GM12878 (cell line): ENCODE data around the gene NCF2. TPM values are rescaled to one million over a fixed set of nuclear protein-coding genes. Genes with fewer than 3 reads are reported as not detected.

Experiments used
- ATAC-seq: fragments of 200-7000 bp; cut with Tn5 transposase; 3 replicates; pipeline ENCODE4 v1.9.1; 2020; ENCODE audit warnings: mild to moderate bottlenecking, moderate library complexity
- BruUV-seq: library from RNA; stranded (reverse); fragments of 400-500 nt; replicated peaks from 2 replicates; lab custom pipeline; 2021; lab: Mats Ljungman, UMichigan
- CTCF ChIA-PET: fragments of 300-600 bp; sonication (Branson Sonifier 250); formaldehyde crosslinking; extraction: SDS; loops from one replicate; lab custom pipeline; 2021; ENCODE audit warnings: inconsistent platforms; lab: Yijun Ruan, JAX
- POLR2A ChIA-PET: fragments of 350-600 bp; formaldehyde crosslinking; extraction: SDS; loops from one replicate; lab custom pipeline; 2021; ENCODE audit warnings: inconsistent platforms; lab: Charles Lee
- RAD21 ChIA-PET: fragments of 300-600 bp; sonication (Branson Sonifier 250); formaldehyde crosslinking; loops from one replicate; lab custom pipeline; 2023; ENCODE audit warnings: antibody characterized with exemption; ENCODE audit not compliant: unreplicated experiment; lab: Charles Lee
- SMC1A ChIA-PET: fragments of 300-600 bp; sonication (Branson Sonifier 250); formaldehyde crosslinking; loops from one replicate; lab custom pipeline; 2023; ENCODE audit not compliant: unreplicated experiment, uncharacterized antibody; lab: Charles Lee
- DNase-seq: peaks from one replicate; pipeline ENCODE4 v3.0.0-alpha.2; 2011; ENCODE audit warnings: low read depth, low spot score
- FAIRE-seq: peaks from 3 replicates; lab custom pipeline; 2011; peaks lifted over from hg19 to GRCh38; lab: Jason Lieb, UNC
- H2AFZ ChIP-seq: 2 replicates; pipeline ENCODE4 v1.6.0; 2011; ENCODE audit warnings: low read depth, low read length, control low read depth; ENCODE audit not compliant: control insufficient read depth
- H3K27ac ChIP-seq: 2 replicates; pipeline ENCODE4 v1.5.1; 2011; ENCODE audit warnings: control low read depth; ENCODE audit not compliant: control insufficient read depth, insufficient read depth
- H3K27me3 ChIP-seq, 2 experiments: replicated peaks in 1 of 2; 2 replicates each; pipeline versions ENCODE4 v1.6.0 to v1.6.1; 2011; ENCODE audit warnings: low read length in 1 of 2; ENCODE audit not compliant: control insufficient read depth in 2 of 2, insufficient read depth in 2 of 2
- H3K36me3 ChIP-seq, 2 experiments: 2 replicates each; pipeline ENCODE4 v1.5.1; 2011; ENCODE audit warnings: low read length in 1 of 2; ENCODE audit not compliant: control insufficient read depth in 2 of 2, insufficient read depth in 2 of 2
- H3K4me1 ChIP-seq: 2 replicates; pipeline ENCODE4 v1.6.1; 2011; ENCODE audit warnings: mild to moderate bottlenecking, low read length, moderate library complexity, mixed read lengths; ENCODE audit not compliant: control insufficient read depth, insufficient read depth
- H3K4me2 ChIP-seq: 2 replicates; pipeline ENCODE4 v1.6.0; 2011; ENCODE audit warnings: control low read depth; ENCODE audit not compliant: control insufficient read depth, insufficient read depth
- H3K4me3 ChIP-seq: fragments of 200-600 bp; sonication (generic); 2 replicates; pipeline ENCODE4 v1.5.1; 2016
- H3K79me2 ChIP-seq: 2 replicates; pipeline ENCODE4 v1.6.0; 2011; ENCODE audit warnings: low read length; ENCODE audit not compliant: control insufficient read depth, insufficient read depth
- H3K9ac ChIP-seq: 2 replicates; pipeline ENCODE4 v1.8.0; 2011; ENCODE audit warnings: low read length, control low read depth, mixed read lengths; ENCODE audit not compliant: control insufficient read depth, insufficient read depth
- H3K9me3 ChIP-seq: replicated peaks from 3 replicates; pipeline ENCODE4 v1.5.1; 2011; ENCODE audit warnings: mild to moderate bottlenecking, low read length; ENCODE audit not compliant: control insufficient read depth, insufficient read depth
- H4K20me1 ChIP-seq: 2 replicates; pipeline ENCODE4 v1.6.0; 2011; ENCODE audit not compliant: control insufficient read depth, insufficient read depth
- CUX1 ChIP-seq: IDR thresholded peaks from 2 replicates; pipeline ENCODE4 v1.6.1; 2012; ENCODE audit warnings: improper control_type of control experiment, low read depth, low read length; ENCODE audit not compliant: insufficient replicate concordance
- FOXK2 ChIP-seq: fragments of 450-650 bp; IDR thresholded peaks from 2 replicates; pipeline ENCODE4 v1.6.1; 2017; ENCODE audit warnings: mild to moderate bottlenecking, moderate library complexity
- JUNB ChIP-seq: IDR thresholded peaks from 2 replicates; pipeline ENCODE4 v1.6.1; 2016; ENCODE audit warnings: antibody characterized with exemption, mild to moderate bottlenecking
- KDM1A ChIP-seq: fragments of 200-600 bp; sonication (generic); IDR thresholded peaks from 2 replicates; pipeline ENCODE4 v1.6.1; 2016; ENCODE audit warnings: borderline replicate concordance
- POU2F2 ChIP-seq: IDR thresholded peaks from 3 replicates; pipeline ENCODE4 v1.6.1; 2011; ENCODE audit warnings: low read depth, mild to moderate bottlenecking, low read length, borderline replicate concordance
- SP1 ChIP-seq: IDR thresholded peaks from one replicate; pipeline ENCODE4 v1.6.1; 2011; ENCODE audit warnings: low read depth, low read length
- WGBS: methylation state at CpG from one replicate; pipeline ENCODE4 v1.1.6; 2016; ENCODE audit warnings: low lambda C conversion rate; ENCODE audit not compliant: insufficient replicate concordance, insufficient coverage; ENCODE audit errors: missing lambda C conversion rate; 5-methylcytosine and 5-hydroxymethylcytosine counted together
- in situ Hi-C: fragments of 300-500 bp; cut with MboI; formaldehyde crosslinking; loops from 9 replicates; pipeline ENCODE4 v1.14.3; 2018; ENCODE audit warnings: mixed read lengths
- intact Hi-C: fragments of 100-400 bp; cut with micrococcal nuclease; formaldehyde crosslinking; loops from one replicate; pipeline ENCODE4 v1.14.2; 2022; ENCODE audit not compliant: unreplicated experiment
- polyA plus RNA-seq, 11 experiments: library from polyadenylated mRNA; depleted of rRNA in 4 of 11; unstranded in 6 of 11; stranded (reverse) in 5 of 11; fragments of >200 nt; fragmentation: Nextera tagmentation in 4 of 11; fragmentation: Illumina TruSeq in 1 of 11; extraction: Ambion mirVana in 4 of 11; extraction: Trizol in 1 of 11; gene quantifications; 1 replicate in 1 of 11; 2 replicates in 10 of 11; pipeline versions ENCODE4 v1.2.1 to v1.2.3, GENCODE V29; 2011 to 2016; ENCODE audit warnings: inconsistent platforms in 2 of 11, missing spikeins in 2 of 11, low read depth in 1 of 11
- total RNA-seq, 4 experiments: library from RNA; depleted of rRNA in 3 of 4; stranded (reverse); fragments of >200 nt in 3 of 4; fragmentation: Illumina TruSeq in 1 of 4; extraction: Trizol in 1 of 4; gene quantifications; 2 replicates each; pipeline versions ENCODE4 v1.2.1 to v1.2.3, GENCODE V29; 2013 to 2021

The NCF2 gene
- total and polyA plus RNA-seq, 10 of the 15 experiments (the other 5 are each of a cell fraction or from before 2014, with no cell fraction given): 31.4 to 256 (median 77.1) TPM

- ChIA-PET POLR2A (interaction anchor here (0.6 to 3.9 kb wide), 17 partner anchors 8 to 1242 kb away, joined by 3 to 27 read pairs (median 5); partner anchors contain the start of genes APOBEC4 and NCF2), RAD21 (interaction anchor here (0.6 to 5.5 kb wide), 17 partner anchors 10 to 321 kb away, joined by 3 to 56 read pairs (median 5); partner anchors contain the start of genes APOBEC4 and NCF2), SMC1A (interaction anchor here (0.7 to 6.6 kb wide), 19 partner anchors 9 to 417 kb away, joined by 3 to 70 read pairs (median 6); partner anchors contain the start of genes APOBEC4, NCF2 and TSEN15), CTCF (interaction anchor here (0.9 to 5.8 kb wide), 17 partner anchors 8 to 1005 kb away, joined by 3 to 81 read pairs (median 4); partner anchors contain the start of gene APOBEC4)
- Histone ChIP-seq H3K27me3 (no peaks in the 10 kb centered on the region), H4K20me1 (no peaks in the 10 kb centered on the region), H3K36me3 (peaks cover 0 to 11% of the 10 kb centered on the region in 2 experiments; a peak in 3 of 4 replicates), H3K4me1 (0 out of 2 replicates have a peak, but pooled peaks cover 3% of the 10 kb centered on the region), H3K9ac (peak overlapping the region; percentile 98), H3K4me3 (peak overlapping the region; percentile 88), H3K9me3 (no peaks in the 10 kb centered on the region), H3K4me2 (peak overlapping the region; percentile 81), H2AFZ (no peak overlapping the region), H3K27ac (peak overlapping the region; percentile 96), H3K79me2 (peaks cover 68% of the 10 kb centered on the region)
- in situ Hi-C loops (no loop called here), intact Hi-C loops (loop anchor here (1.0 to 5.0 kb wide), 2 partner anchors 30 to 278 kb away; no protein-coding TSS in a partner anchor)
- peak; percentile 97 for TF ChIP-seq POU2F2
- TF ChIP-seq JUNB: 0 out of 2 replicates have a peak, but pooled peaks have one; percentile 19
- no peak for TF ChIP-seq FOXK2
- TF ChIP-seq KDM1A: no peak
- TF ChIP-seq SP1: no peak
- no peak for TF ChIP-seq CUX1
- WGBS: under 1% methylated on average over 10 of the region's 10 CpGs
- ATAC-seq (no peak), FAIRE-seq (no peak), DNase-seq (no peak)
- BruUV-seq: TSS peak; percentile 61
Measured at GRCh38 chr1:183634429-183635065, 44.3 kb upstream of the NCF2 start.
